GM21423 (cell line): Measurements from ENCODE around the gene MYO3B.

ENCODE experiments used
- ATAC-seq: cut with Tn5 transposase; IDR thresholded peaks from one replicate; pipeline ENCODE4 v1.9.1; 2021; ENCODE audit warnings: mild to moderate bottlenecking, moderate library complexity; ENCODE audit not compliant: unreplicated experiment

The MYO3B gene

GRCh38 chr2:170362871-170363631 is 185.1 kb downstream of the MYO3B start:
- ATAC-seq = no peak

DNA sequence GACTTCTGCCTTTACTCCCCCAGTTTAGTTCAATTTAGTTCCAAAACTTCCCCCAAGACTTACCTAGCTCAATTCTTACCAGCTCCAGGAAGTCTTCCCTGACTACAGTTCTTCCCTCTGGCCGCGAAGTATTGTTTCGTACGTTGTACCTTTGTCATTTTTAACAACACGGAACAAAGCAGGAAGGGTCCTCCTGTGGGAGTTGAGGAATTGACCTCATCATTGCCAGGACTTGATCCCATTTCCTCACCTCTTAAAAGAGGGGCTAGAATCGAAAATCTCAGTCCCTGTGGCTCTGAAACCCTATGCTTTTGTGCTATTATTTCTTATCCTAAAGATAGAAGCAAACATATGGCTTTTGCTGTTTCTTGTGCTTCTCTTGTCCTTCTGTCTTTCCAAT is 187.1 kb downstream of the MYO3B start:
- ATAC-seq = no peak

DNA sequence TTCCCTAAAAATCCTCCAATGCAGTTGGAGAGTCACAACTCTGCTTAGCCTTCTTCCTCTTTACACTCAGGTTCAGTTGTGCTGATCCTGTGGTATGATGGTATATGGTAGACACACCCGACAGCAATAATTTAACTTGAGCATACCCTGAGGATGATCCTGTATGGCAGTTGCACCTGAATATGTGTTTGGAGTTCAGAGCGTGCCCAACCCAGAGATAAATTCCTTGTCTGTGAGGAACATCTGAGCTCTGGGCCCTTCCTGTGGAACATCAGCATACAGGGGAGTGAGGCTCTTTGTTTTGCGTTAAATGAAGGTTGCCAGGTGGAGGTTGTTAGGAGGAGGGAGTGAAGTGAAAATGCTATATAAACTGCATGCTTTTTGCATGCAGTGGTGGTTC is 187.7 kb downstream of the MYO3B start:
- ATAC-seq = no peak

GRCh38 chr2:170368370-170368769 is 190.4 kb downstream of the MYO3B start:
- ATAC-seq = no peak

DNA sequence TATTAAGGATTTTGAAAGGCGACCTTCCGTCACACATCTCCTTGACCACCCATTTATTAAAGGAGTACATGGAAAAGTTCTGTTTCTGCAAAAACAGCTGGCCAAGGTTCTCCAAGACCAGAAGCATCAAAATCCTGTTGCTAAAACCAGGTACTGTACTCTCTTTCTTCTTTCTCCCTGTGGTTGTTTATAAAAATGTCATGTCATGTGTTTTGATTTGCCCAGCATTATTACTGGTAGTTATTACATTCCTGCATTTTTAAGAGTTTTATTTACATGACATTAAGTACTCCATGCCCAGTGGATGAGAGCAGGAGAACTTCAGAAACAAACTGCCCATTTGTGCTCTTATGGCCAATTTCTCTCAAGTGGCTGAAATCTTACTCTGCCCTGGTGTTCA is 191.3 kb downstream of the MYO3B start:
- no peak for ATAC-seq

DNA sequence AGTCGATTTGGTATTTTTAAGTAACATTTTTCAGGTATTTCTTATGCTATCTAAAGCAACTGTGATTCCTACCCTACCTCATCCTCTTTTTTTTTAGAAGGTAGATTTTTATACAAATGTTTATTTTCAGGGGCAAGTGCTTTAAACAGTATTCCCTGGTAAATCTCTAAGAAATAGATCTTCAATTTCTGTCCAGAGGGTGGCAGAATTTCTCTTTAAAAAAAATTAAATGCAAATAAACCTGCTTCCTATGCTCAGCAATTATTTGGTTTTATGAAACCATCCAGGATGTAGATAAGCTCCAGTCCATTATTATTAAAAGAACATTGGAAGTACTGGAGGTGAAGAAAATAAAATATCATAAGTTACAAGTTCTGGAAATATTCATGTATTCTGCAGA is 191.9 kb downstream of the MYO3B start:
- ATAC-seq = no peak

- no peak for ATAC-seq
Measured at GRCh38 chr2:170371231-170371998, 193.5 kb downstream of the MYO3B start.

- no peak for ATAC-seq
Measured at GRCh38 chr2:170375192-170375591, 197.2 kb downstream of the MYO3B start.

DNA sequence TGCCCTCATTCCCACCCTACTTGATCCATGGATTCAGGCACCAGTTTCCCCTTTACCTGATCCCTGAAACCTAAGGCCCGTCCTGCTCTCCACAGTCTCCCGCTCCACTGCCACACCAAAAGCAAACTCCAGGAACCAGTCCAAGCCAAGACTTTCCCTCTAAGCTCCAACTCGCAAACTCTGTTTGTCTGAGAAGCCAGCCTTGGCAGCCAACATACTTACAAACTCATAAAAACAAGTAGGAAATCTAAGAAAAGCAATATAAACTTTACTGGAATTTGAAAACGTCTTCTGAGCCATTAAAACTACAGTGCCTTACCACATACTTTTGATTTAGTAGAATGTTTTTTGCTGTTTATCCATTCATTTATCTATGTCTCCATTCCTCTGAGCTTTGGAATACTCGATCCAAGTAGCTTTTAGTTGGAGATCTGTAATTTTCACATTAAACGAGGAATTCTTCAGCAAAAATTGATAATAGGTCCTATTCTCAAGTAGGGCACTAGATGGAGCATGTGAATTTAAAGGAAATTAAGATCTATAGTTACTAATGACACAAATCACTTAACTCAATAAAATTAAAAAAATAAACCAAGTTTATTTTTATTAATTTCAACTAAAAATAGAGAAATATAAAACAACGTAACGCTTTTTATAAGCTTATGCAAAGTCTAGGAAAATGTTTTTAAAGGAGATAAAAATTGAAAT is 199.7 kb downstream of the MYO3B start:
- no peak for ATAC-seq

GRCh38 chr2:170380267-170380666 is 202.3 kb downstream of the MYO3B start:
- ATAC-seq = no peak

DNA sequence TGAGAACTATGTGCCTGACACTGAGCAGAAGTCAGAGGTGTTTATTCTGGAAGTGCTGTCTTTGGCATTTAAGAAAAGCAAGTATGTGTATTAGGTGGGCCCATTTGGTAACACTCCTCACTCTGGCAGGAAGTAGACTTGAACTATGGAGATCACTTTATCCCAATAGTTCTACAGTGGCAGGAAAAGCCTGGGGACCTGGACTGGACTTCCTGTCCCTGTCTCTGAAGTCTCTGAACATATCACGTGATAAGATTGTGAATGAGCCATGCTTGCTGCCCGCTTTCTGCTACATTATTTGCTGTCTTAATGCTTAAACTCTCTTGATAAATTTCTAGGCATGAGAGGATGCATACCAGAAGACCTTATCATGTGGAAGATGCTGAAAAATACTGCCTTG is 203.7 kb downstream of the MYO3B start:
- ATAC-seq = no peak

DNA sequence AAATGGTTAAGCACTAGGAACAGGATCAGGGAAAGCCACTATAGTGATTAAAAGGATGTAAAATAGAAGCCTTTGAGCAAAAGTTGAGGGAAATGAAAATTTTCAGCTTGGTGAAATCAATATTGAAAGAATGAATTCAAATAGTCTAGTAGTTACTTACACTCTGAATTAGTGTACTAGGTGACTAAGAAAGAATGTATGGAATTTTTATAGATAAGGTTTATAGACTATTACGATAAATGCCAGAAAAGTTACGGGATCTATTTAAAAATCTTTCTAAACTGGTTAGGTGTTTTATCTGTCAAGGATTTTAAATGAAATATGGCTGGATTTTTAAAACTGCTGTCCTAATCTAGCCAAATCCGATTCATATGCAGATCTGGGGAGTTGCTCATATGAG is 208.6 kb downstream of the MYO3B start:
- ATAC-seq = no peak

- ATAC-seq = no peak
Measured at GRCh38 chr2:170391018-170391417, 213.1 kb downstream of the MYO3B start.

GRCh38 chr2:170391697-170392096 is 213.8 kb downstream of the MYO3B start:
- ATAC-seq = no peak

GRCh38 chr2:170393861-170394498 is 216.0 kb downstream of the MYO3B start:
- no peak for ATAC-seq

DNA sequence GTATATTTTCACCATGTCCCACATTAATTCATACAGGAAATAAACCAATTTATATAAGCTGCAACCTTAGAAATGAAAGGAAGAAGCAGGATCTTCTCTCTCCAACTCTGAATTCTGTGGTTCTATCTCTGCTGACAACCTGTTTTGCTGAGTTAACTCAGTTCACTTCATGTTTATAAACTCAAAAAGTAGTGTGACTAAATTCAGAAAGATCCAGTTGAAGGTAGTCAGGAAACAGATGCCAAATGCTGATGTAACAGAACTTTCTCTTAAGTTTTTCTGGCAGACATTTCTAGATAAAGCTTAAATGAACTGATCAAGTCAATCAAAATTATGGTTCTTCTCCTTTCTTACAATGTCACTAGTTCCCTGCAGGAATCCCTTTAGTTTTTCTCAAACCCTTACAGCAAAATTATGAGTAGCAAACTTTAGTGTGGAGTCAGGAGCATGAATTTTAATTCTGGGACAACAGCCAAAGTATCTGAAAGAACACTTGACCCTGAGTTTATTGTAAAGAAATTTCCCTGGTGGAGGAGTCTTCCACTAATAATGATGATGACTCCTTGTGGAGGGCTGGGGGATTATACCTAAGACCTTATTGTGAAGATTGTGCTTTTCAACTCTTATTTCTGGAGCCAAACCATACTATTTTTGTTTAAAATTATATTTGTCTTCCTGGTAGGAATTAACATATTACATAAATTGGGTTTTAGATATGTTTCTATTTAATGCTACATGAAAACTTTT is 216.9 kb downstream of the MYO3B start:
- no peak for ATAC-seq

DNA sequence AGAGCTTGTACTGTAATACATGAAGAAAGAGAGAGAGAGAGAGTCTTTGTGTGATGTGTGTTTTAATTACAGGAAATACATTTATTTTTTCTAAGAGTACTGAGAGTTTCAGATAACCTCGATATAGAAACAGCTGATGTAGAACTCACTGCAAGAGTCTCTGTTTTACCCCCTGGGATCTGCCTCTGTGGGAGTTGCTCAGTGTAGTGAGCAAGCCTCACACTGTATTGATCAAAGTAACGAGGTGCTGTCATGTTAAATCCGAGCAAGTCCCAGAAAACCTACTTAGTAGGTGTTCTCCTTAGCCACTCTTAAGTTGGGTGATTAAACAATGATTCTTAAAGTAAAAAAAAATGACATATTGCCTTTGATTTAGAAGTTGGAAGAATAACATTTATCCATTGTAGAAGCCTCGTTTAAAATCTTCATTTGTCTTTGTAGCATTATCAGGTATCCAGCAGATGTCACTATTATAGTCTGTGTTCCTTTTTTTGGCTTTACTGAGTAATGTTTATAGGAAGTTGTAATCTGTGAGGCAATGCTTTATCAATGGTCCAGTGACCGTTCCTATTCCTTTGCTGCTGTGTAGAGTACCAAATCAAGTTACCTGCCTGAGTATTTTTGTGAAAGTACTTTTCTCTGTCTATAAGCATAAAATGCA is 219.0 kb downstream of the MYO3B start:
- no peak for ATAC-seq

- ATAC-seq = no peak
Measured at GRCh38 chr2:170401187-170401586, 223.2 kb downstream of the MYO3B start.

DNA sequence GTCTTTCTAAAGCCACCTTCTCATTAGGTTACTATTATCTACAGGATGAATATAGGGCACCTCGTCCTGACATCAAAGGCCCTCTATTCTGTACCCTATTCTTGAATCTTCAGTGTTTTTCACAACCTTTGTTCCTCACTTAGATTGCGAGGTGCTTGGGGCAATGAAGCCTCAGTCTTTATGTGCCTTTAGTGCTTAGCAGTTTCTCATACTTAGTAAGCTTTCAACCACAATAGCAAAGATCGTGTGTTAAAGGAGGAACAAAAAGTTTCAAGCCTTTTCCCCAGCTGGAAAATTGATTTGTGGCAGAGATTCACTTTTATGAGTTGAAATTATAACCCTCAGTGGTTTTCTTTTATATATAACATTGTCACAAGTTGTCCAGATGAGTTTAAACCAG is 226.9 kb downstream of the MYO3B start:
- ATAC-seq = no peak

DNA sequence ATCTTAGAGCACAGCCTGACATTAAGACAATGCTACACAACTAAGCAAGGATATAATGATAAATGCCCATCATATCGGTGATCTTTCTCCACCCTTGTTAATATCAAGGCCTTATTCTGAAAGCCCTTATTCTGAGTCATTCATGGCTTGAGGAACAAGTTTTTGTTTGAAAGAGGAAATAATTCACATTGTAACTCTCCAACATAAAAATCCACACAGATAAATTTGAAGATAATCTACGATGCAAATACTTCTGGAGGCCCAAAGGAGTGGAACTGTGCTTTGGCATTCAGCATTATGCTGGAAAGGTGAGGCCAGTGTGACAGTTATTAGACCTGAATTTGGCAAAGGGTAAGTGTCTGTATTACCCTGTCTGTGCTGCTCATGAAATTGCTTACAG is 227.4 kb downstream of the MYO3B start:
- no peak for ATAC-seq
